HFF-Myc (cell line): ENCODE results near the gene NPPA.
"Not testable (repeated sequence)": the region's sequence is repeated elsewhere in the genome, so short reads cannot be mapped to it uniquely, and the experiment has no call there.

Experiments used
- DNase-seq: peaks from one replicate; pipeline ENCODE4 v3.0.0-alpha.2; 2011; ENCODE audit warnings: low read depth; ENCODE audit errors: extremely low read depth
- H3K4me3 ChIP-seq: replicated peaks from 2 replicates; pipeline ENCODE4 v1.5.1; 2011; ENCODE audit warnings: low read depth, mild to moderate bottlenecking, control low read depth, low read length
- TF ChIP-seq, protein P1 (sequence below): IDR thresholded peaks from 2 replicates; pipeline ENCODE4 v1.5.1; 2012; ENCODE audit warnings: mild to moderate bottlenecking, low read depth, low read length, control low read depth; ENCODE audit errors: missing control alignments

The NPPA gene

DNA sequence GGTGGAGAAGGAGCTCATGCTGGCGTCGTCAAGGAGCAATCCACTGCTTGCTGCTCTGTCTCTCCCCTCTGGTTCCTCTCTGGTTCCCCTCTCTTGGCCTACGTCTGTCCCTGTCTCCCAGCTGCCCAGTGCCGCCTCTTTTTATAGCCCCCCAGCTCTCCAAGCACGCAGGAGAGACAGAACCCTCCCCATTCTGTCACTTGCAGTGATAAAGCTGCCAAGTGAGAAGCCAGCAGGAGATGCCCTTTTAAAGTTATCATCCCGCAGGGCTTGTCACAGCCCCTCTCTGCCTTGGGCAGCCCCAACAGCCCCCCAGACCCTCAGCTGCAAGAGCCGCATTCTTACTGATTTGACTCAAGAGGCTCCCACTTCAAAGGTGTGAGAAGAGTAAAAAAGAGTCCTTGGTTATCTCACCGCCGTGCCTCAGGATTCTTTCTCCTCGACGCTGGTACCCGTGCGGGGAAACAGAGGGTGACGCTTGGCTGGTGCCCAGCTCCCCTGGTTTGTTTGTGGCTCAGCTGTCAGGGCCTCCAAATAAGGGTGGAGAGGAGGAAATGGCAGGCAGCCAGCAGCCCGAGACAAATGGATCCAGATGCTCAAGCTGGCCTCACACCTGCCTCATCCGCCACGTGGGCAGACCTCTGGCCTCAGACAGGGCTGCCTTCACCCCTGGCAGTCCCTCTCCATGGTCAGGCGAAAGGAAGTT, at the start of gene NPPA:
Gene NPPA (minus strand): TSS at position 117 of the 706 bp plus-strand sequence. CDS start 99 bp downstream, at position 18.
- TF ChIP-seq, protein P1, sequence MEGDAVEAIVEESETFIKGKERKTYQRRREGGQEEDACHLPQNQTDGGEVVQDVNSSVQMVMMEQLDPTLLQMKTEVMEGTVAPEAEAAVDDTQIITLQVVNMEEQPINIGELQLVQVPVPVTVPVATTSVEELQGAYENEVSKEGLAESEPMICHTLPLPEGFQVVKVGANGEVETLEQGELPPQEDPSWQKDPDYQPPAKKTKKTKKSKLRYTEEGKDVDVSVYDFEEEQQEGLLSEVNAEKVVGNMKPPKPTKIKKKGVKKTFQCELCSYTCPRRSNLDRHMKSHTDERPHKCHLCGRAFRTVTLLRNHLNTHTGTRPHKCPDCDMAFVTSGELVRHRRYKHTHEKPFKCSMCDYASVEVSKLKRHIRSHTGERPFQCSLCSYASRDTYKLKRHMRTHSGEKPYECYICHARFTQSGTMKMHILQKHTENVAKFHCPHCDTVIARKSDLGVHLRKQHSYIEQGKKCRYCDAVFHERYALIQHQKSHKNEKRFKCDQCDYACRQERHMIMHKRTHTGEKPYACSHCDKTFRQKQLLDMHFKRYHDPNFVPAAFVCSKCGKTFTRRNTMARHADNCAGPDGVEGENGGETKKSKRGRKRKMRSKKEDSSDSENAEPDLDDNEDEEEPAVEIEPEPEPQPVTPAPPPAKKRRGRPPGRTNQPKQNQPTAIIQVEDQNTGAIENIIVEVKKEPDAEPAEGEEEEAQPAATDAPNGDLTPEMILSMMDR = no peak
- DNase-seq = peak; percentile 55
- no peak within 1 kb of the TSS for H3K4me3 ChIP-seq

DNA sequence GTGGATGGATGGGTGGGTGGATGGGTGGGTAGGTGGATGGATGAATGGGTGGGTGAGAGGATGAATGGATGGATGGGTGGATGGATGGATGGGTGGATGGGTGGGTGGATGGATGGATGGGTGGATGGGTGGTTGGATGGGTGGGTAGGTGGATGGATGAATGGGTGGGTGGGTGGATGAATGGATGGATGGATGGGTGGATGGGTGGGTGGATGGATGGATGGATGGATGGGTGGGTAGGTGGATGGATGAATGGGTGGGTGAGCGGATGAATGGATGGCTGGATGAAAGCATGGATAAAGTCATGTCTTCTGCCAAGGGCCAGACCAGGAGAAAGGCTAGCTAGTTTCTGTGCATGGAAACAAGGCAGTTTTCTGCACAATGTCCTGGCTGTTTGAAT, 46.9 kb upstream of the NPPA start:
- DNase-seq, H3K4me3 ChIP-seq: not testable (repeated sequence)

DNA sequence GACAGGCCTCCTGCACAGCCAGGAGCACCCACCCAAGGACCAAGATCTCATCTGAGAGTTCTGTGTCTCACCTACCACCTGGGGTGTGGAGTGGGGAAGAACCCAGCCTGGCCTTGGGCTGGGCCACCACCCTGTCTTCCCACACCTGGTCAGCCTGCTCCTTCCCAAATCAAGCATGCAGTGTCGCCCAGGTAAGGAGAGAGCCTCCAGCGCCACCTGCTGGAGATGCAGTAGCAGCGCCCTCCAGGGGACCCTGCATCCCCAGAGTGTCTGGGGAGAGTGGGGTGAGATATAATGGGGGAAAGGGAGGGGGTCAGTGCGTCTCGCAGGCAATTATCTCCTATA, 46.3 kb upstream of the NPPA start:
- no peak for DNase-seq
- H3K4me3 ChIP-seq = no peak overlapping the region
- TF ChIP-seq, protein P1 = peak; percentile 98

DNA sequence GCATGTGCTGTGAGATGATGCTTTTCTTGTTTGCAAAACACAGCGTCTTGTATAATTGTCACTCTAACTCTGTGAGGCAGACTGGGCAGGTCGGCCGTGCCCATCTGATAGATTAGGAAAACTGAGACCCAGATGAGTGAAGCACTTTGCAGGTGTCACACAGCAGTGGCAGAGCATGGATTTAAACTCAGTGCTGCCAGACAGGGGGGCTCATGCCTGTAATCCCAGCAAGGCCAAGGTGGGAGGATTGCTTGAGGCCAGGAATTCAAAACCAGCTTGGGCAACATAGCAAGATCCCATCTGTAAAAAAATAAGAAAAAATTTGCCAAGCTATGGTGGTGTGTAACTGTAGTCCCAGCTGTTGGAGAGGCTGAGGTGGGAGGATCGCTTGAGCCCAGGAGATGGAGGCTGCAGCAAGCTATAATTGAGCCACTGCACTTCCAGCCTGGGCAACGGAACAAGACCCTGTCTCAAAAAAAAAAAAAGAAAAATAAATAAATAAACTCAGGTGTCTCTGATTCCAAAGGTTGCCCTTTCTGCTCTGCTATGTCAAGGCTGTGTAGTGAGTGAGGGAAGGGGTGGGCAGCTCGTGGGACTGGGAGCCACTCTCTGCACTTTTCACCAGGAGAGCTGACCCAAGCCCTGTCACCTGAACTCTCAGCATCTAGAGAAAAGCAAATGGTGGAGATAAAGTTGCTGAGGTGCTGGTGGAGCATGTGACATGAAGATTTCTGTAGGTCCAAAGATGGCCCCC, 44.0 kb upstream of the NPPA start:
- no peak for DNase-seq
- TF ChIP-seq, protein P1 = no peak
- H3K4me3 ChIP-seq = no peak overlapping the region

DNA sequence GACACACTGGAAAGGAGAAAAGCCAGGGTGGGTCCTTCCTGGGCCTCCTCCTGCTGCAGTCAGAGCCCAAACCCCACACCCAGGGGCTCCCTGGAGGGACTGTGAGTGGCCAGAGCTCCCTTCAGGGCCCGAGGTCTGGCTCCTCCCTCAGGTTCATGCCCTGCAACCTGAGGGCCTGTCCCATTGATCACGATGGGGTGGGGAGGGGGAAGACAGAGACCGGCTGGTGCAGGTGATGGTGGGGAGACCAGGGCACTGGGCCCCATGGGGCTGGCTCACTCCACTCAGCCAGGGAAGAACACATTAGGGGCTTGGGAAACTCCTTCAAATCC, 41.3 kb upstream of the NPPA start:
- TF ChIP-seq, protein P1 = no peak
- H3K4me3 ChIP-seq = no peak overlapping the region
- DNase-seq = no peak

DNA sequence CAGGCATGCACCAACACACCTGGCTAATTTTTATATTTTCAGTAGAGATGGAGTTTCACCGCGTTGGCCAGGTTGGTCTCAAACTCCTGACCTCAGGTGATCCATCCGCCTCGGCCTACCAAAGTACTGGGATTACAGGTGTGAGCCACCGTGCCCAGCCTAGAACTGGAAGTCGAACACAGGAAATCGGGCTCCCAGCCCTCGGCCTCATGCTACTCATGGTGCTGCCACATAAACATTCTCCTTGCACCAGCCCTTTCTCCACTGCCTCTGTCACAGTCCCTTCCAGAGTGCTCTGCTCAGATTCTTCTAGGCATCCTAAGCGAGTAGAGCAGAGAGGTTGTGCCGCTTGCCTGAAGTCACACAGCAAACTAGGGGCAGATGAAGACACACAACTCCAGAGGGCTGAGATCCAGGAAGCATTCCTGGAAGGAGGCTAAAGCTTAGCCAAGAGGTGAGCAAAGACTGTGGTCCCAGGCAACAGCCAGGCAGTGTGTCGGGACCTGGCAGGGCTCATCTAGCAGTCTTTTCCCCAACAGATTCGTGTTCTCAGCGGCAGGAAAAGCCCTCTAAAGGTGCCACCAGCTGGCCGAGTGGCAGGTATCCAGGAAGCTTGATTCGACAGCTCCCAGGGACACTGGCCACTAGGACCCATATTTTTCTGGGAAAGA, 40.8 kb upstream of the NPPA start:
- no peak for DNase-seq
- TF ChIP-seq, protein P1 = no peak
- no peak overlapping the region for H3K4me3 ChIP-seq

DNA sequence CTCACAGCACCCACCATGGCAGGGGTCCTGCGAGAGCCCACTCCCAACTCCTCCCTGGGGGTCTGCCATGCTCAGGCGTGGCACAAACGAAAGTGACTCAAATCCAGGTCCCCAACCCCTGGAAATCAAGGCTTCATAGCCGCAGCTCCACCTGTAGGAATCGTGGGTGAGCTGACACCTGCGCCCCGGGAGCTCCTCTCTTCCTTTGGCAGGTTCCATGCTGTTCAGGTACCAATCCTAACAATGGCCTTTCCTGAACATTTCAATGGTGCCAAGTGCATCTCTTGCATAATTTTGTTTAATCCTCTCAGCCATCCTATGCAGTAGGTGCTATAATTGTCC, 40.1 kb upstream of the NPPA start:
- no peak overlapping the region for H3K4me3 ChIP-seq
- TF ChIP-seq, protein P1 = no peak
- DNase-seq = no peak
